Ectodermal cell (in vitro differentiated cells): ENCODE data around the gene TNPO1.
"Not testable (repeated sequence)": the region's sequence is repeated elsewhere in the genome, so short reads cannot be mapped to it uniquely, and the experiment has no call there.

Source experiments
- H3K27ac ChIP-seq: 2 replicates; pipeline ENCODE4 v1.7.0; 2013; ENCODE audit warnings: mild to moderate bottlenecking, low read depth, low read length; ENCODE audit not compliant: insufficient read depth, poor library complexity, severe bottlenecking
- H3K27me3 ChIP-seq: 2 replicates; pipeline ENCODE4 v1.7.0; 2013; ENCODE audit warnings: mild to moderate bottlenecking, low read length; ENCODE audit not compliant: insufficient read depth, control insufficient read depth, poor library complexity, severe bottlenecking
- H3K36me3 ChIP-seq: one replicate; pipeline ENCODE4 v1.7.0; 2013; ENCODE audit warnings: low read length; ENCODE audit not compliant: control insufficient read depth, insufficient read depth
- H3K4me1 ChIP-seq: one replicate; pipeline ENCODE4 v1.7.0; 2013; ENCODE audit warnings: low read length; ENCODE audit not compliant: control insufficient read depth, insufficient read depth
- H3K4me3 ChIP-seq: 2 replicates; pipeline ENCODE4 v1.7.0; 2013; ENCODE audit warnings: low read depth, low read length, control low read depth; ENCODE audit not compliant: insufficient read depth
- H3K9me3 ChIP-seq: 2 replicates; pipeline ENCODE4 v1.7.0; 2013; ENCODE audit warnings: mild to moderate bottlenecking, low read length, moderate library complexity; ENCODE audit not compliant: control insufficient read depth
- WGBS, 2 experiments: methylation state at CpG; one replicate each; pipeline ENCODE4 v1.1.7; 2013; ENCODE audit warnings: missing lambda C conversion rate in 2 of 2; 5-methylcytosine and 5-hydroxymethylcytosine counted together

TNPO1 gene

DNA sequence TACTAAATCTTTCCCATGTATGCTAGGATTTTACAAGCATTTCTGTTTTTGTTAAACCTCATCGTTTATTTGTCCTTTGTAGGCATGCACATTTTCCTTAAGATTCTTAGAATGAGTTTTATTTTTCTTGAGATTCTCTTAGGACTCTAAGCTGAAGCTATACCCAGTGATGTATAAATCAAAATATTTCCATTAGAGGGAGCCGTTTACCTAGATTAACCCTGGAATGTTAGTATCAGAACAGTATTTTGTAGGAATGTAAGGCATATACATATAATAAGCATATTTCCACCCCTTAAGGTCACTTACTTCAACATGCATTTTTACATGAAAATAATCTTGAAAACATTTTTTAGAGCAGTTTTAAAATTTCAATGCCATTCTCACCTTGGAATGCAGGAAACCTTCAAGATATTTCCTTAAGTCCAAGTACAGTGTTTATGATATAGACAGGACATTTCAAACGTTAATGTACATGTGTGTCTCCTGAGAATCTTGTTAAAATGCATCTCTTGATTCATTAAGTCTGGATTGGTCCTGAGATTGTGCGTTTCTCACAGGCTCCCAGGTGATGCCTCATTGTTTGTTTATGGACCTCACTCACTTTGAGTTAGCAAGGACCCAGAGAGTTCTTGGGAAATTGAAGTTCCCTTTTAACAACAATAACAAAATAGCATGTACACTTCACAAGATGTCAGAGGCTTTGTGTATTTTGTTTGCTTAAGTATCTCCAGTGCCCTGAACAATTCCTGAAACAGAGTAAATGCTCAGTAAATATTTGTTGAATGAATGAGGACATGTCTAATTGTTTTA is 104.4 kb downstream of the TNPO1 start:
- Histone ChIP-seq H3K36me3 (no peaks in the 10 kb centered on the region), H3K27me3 (no peaks in the 10 kb centered on the region), H3K9me3 (no peaks in the 10 kb centered on the region), H3K27ac (no peak overlapping the region), H3K4me3 (no peak overlapping the region), H3K4me1 (no peaks in the 10 kb centered on the region)
- 30 to 39% methylated on average over 2 to 3 of the region's 4 CpGs for WGBS, 2 experiments

DNA sequence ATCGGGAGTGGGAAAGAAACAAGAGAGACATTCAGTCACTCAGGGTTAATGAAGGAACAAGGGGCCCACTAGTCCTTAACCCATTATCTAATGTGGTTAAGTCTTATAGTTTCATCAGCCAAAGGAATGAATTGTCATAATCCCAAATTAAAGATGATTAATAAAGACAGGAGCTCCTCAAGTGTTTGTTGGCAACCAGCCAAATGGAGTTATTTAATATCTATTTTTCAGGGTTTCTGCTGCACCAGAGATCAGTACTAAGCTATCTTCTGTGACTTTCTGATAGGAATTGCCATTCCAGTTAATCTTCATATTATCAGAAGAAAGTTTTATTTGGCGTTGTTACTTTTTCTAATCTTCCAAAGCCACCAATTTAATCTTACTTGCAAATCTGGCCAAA is 105.4 kb downstream of the TNPO1 start:
- no peaks in the 10 kb centered on the region for H3K4me1 ChIP-seq

DNA sequence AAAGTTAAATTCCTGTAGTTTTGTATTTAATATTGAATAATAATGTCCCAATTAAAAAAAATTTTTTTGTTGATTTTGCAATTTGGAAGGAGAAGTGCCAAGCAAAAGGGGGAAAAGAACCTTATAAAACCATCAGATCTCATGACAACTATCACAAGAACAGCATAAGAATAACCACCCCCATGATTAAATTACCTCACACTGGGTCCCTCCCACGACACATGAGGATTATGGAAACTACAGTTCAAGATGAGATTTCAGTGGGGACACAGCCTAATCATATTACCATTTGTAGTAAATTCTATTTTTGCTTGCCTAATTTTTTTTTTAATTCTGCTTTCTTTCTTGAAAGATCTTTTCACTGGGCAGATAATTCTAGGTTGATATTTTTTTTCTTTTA is 106.0 kb downstream of the TNPO1 start:
- H3K36me3 ChIP-seq, result no peaks in the 10 kb centered on the region
- no peak overlapping the region for H3K27ac ChIP-seq
- no peaks in the 10 kb centered on the region for H3K9me3 ChIP-seq
- 82 to 100% methylated on average over 1 of the region's 1 CpG for WGBS, 2 experiments
- H3K4me1 ChIP-seq, result no peaks in the 10 kb centered on the region
- H3K27me3 ChIP-seq, result no peaks in the 10 kb centered on the region
- no peak overlapping the region for H3K4me3 ChIP-seq

More for the DNA sequence above, 105.4 kb downstream of the TNPO1 start:
- H3K27me3 ChIP-seq, result no peaks in the 10 kb centered on the region
- no peaks in the 10 kb centered on the region for H3K9me3 ChIP-seq
- no peak overlapping the region for H3K4me3 ChIP-seq
- no peak overlapping the region for H3K27ac ChIP-seq
- 88 to 98% methylated on average over 1 to 2 of the region's 2 CpGs for WGBS, 2 experiments
- no peaks in the 10 kb centered on the region for H3K36me3 ChIP-seq

DNA sequence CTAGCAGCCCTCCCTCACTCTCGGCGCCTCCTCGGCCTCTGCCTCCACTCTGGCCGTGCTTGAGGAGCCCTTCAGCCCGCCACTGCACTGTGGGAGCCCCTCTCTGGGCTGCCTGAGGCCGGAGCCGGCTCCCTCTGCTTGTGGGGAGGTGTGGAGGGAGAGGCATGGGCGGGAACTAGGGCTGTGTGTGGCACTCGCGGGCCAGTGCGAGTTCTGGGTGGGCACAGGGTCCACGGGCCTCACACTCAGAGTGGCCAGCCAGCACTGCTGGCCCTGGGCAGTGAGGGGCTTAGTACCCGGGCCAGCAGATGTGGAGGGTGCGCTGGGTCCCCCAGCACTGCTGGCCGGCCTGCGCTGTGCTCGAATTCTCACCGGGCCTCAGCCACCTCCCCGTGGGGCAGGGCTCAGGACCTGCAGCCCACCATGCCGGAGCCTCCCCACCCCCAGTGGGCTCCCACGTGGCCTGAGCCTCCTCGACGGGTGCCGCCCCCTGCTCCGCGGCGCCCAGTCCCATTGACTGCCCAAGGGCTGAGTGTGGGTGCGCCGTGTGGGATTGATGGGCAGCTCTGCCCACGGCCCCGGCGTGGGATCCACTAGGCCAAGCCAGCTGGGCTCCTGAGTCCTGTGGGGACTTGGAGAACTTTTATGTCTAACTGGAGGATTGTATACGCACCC is 109.0 kb downstream of the TNPO1 start:
- H3K27ac ChIP-seq, result no peak overlapping the region
- no peaks in the 10 kb centered on the region for H3K4me1 ChIP-seq
- H3K4me3 ChIP-seq, result no peak overlapping the region
- H3K9me3 ChIP-seq, result no peaks in the 10 kb centered on the region
- no peaks in the 10 kb centered on the region for H3K27me3 ChIP-seq
- 93 to 95% methylated on average over 33 of the region's 33 CpGs for WGBS, 2 experiments
- H3K36me3 ChIP-seq, result no peaks in the 10 kb centered on the region

DNA sequence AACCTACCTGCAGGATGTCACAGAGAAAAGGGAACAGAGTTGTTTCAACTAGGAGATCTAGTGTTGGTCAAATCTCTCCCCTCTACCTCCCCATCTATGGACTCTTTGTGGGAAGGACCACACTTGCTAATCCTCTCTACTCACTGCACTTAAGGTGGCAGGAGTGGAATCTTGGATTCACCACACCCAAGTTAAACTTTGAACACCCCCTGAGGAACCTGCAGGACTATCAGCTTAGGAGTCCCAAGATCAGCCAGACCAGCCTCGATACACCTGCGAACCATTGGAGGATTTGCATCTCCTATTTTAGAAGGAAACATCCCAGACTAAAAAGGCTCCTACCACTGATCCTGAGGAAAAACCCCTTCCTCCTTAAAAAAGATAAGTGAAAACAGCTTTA is 116.2 kb downstream of the TNPO1 start:
- not testable (repeated sequence) for H3K4me3 ChIP-seq, H3K36me3 ChIP-seq, H3K4me1 ChIP-seq, H3K27ac ChIP-seq, H3K27me3 ChIP-seq, H3K9me3 ChIP-seq
- 90 to 98% methylated on average over 2 of the region's 2 CpGs for WGBS, 2 experiments

DNA sequence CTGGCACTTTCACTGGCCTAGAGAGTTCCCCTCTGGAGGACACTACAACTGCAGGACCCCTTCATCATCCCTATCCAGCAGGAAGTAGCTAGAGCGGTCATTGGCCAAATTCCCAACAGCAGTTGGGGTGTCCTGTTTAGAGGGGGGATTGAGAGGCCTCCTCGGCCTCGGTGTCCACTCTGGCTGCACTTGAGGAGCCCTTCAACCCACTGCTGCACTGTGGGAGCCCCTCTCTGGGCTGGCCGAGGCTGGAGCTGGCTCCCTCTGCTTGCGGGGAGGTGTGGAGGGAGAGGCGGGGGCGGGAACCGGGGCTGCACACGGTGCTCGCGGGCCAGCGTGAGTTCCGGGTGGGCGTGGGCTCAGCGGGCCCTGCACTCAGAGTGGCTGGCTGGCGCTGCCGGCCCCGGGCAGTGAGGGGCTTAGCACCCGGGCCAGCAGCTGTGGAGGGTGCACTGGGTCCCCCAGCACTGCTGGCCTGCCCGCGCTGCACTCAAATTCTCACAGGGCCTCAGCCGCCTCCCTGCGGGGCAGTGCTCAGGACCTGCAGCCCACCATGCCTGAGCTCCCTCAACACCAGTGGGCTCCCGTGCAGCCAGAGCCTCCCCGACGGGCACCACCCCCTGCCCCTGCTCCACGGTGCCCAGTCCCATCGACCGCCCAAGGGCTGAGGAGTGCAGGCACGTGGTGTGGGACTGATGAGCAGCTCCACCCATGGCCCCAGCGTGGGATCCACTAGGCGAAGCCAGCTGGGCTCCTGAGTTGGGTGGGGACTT is 118.7 kb downstream of the TNPO1 start:
- not testable (repeated sequence) for H3K9me3 ChIP-seq, H3K27ac ChIP-seq
- WGBS, 2 experiments, result 96% methylated on average over 32 of the region's 32 CpGs

DNA sequence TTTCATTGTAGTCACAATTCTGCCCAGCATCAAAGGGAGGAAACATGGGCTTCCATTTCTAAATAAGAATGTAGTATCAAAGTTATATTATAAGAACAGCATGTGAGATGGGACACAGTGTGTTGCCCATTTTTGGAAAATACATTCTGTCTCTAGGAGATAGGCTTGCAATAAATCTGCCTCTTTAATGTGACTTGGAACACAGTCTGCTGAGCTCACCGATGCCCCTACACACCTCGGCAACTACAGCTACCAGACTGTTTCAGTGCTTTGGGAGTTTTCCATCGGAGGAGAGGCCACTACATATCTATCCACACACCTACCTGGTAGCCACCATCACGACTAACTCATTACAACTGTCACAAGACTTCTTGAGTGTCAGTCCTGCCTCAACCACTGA is 120.4 kb downstream of the TNPO1 start:
- Histone ChIP-seq H3K27me3 (no peaks in the 10 kb centered on the region), H3K4me1 (no peaks in the 10 kb centered on the region), H3K36me3 (no peaks in the 10 kb centered on the region), H3K27ac (no peak overlapping the region), H3K9me3 (no peaks in the 10 kb centered on the region), H3K4me3 (no peak overlapping the region)
- 92 to 95% methylated on average over 4 of the region's 4 CpGs for WGBS, 2 experiments

More for the DNA sequence above, 118.7 kb downstream of the TNPO1 start:
- not testable (repeated sequence) for H3K27me3 ChIP-seq, H3K4me3 ChIP-seq, H3K4me1 ChIP-seq, H3K36me3 ChIP-seq

DNA sequence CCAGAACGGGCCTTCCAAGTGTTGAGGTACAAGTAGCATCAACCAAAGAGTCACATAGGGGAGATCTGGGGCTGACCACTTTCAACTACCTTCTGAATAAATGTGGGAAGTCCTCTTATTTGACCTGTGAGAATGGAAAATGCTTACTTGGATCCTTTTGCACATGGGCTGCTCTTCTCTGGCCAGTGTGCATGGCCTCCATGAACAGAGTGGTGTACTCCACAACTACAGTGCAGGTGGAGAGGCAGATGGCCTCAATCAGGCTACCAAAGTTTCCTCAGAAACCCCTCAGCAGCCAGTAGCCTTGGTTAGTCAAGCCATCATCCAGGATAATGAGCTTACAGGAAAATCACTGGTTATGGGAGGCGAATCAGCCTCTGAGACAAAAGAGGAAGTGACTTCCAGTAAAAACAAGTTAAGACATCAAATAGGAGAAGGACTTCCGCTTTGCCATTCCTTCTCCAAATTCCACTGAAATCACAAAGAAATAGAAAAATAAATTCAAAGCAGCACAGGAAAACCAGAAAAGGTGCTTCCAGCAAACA is 121.1 kb downstream of the TNPO1 start:
- no peaks in the 10 kb centered on the region for H3K36me3 ChIP-seq

DNA sequence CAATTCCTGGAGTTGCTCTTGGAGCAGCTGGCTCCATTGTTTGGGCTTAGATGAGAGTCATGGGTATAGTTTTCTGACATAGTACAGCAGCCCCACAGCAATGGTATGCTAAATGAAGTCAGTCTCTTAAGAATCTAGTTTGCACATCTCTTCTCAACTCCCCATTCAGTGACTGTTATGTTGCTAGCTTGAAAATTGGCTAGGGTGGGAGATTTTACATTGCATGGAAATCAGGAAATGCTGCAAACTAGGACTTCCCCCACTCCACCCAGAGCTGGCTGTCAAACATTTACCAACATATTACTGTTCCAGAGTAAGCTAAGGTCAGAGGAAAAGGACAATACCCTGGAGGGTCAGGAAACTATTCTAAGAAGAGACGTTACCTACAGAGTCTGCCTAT is 121.7 kb downstream of the TNPO1 start:
- Histone ChIP-seq H3K4me1 (no peaks in the 10 kb centered on the region), H3K27me3 (no peaks in the 10 kb centered on the region), H3K9me3 (no peaks in the 10 kb centered on the region), H3K27ac (no peak overlapping the region), H3K36me3 (no peaks in the 10 kb centered on the region), H3K4me3 (no peak overlapping the region)
- 88 to 91% methylated on average over 1 of the region's 1 CpG for WGBS, 2 experiments

More for the DNA sequence above, 121.1 kb downstream of the TNPO1 start:
- Histone ChIP-seq H3K9me3 (no peaks in the 10 kb centered on the region), H3K4me3 (no peak overlapping the region), H3K27me3 (no peaks in the 10 kb centered on the region), H3K27ac (no peak overlapping the region), H3K4me1 (no peaks in the 10 kb centered on the region)
- WGBS, 2 experiments, result 88 to 93% methylated on average over 3 of the region's 3 CpGs

DNA sequence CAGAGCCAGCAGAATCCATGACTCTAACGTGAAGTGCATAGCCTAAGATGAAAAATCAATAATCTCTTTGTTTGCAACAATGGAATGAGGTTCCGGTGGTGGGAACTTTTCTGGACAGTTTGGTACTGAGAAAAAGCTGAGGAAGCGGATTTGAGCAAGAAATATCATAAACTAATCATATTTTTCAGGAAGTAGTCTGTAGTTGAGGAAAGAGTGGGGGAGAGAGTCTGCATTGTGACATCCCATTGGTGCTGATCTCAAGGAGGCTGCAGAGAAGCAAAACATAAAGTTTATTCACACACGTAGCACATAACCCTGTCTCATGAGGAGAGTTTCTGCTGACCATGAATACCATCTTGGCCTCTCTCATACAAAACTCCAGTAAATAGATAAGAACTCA is 123.6 kb downstream of the TNPO1 start:
- Histone ChIP-seq H3K27ac (no peak overlapping the region), H3K4me3 (no peak overlapping the region), H3K36me3 (no peaks in the 10 kb centered on the region), H3K27me3 (no peaks in the 10 kb centered on the region), H3K9me3 (no peaks in the 10 kb centered on the region), H3K4me1 (no peaks in the 10 kb centered on the region)
- 83 to 87% methylated on average over 3 to 4 of the region's 4 CpGs for WGBS, 2 experiments
